HCT116 (cell line): Measurements from ENCODE around the gene SPRED2. TPM values are rescaled to one million over a fixed set of nuclear protein-coding genes. Genes with fewer than 3 reads are reported as not detected.

ENCODE experiments used
- ATAC-seq: fragments of 200-7000 bp; cut with Tn5 transposase; 2 replicates; pipeline ENCODE4 v1.9.1; 2020; ENCODE audit warnings: mild to moderate bottlenecking, moderate library complexity
- BruUV-seq: library from RNA; stranded (reverse); fragments of 400-500 nt; replicated peaks from 2 replicates; lab custom pipeline; 2021; lab: Mats Ljungman, UMichigan
- CTCF ChIA-PET: fragments of 300-600 bp; sonication (Branson Sonifier 250); formaldehyde crosslinking; loops from one replicate; lab custom pipeline; 2021; ENCODE audit warnings: antibody characterized with exemption; lab: Charles Lee
- POLR2A ChIA-PET: fragments of 300-600, 350-600 bp; sonication (Branson Sonifier 250); formaldehyde crosslinking; loops from one replicate; lab custom pipeline; 2021; ENCODE audit warnings: antibody characterized with exemption; lab: Charles Lee
- RAD21 ChIA-PET, 2 experiments: fragments of 300-600 bp; sonication (Branson Sonifier 250); formaldehyde crosslinking; loops; one replicate each; lab custom pipeline; 2023; ENCODE audit warnings: low total read pairs in 2 of 2; ENCODE audit not compliant: uncharacterized antibody in 2 of 2, unreplicated experiment in 2 of 2, low non-redundant PET in 1 of 2; lab: Charles Lee
- DNase-seq: peaks from one replicate; pipeline ENCODE4 v3.0.0-alpha.2; 2010; ENCODE audit warnings: low read depth, low spot score
- H2AFZ ChIP-seq: fragments of 200-600 bp; shearing (Covaris generic), sonication (generic); 2 replicates; pipeline ENCODE4 v1.6.1; 2017; ENCODE audit warnings: low read depth, mixed run types, mixed read lengths, antibody characterized with exemption, low read length; ENCODE audit not compliant: poor library complexity, severe bottlenecking
- H3K27ac ChIP-seq: 2 replicates; pipeline ENCODE4 v1.5.1; 2012; ENCODE audit warnings: low read depth, low read length
- H3K27me3 ChIP-seq: fragments of 200-600 bp; sonication (generic); 2 replicates; pipeline ENCODE4 v1.6.1; 2016; ENCODE audit warnings: mixed run types, low read length, mixed read lengths; ENCODE audit not compliant: insufficient read depth
- H3K36me3 ChIP-seq, 2 experiments: fragments of 200-500 bp in 1 of 2; fragments of 200-600 bp in 1 of 2; sonication (Bioruptor generic) in 1 of 2; sonication (generic) in 1 of 2; 2 replicates each; pipeline versions ENCODE4 v1.5.1 to v1.6.1; 2014 to 2016; ENCODE audit warnings: low read length in 2 of 2, inconsistent platforms in 1 of 2, mixed read lengths in 1 of 2, mixed run types in 1 of 2; ENCODE audit not compliant: insufficient read depth in 2 of 2, control insufficient read depth in 1 of 2
- H3K4me1 ChIP-seq, 2 experiments: fragments of 200-600 bp in 1 of 2; sonication (generic) in 1 of 2; 2 replicates each; pipeline versions ENCODE4 v1.5.1 to v1.6.1; 2012 to 2017; ENCODE audit warnings: low read length in 2 of 2, inconsistent platforms in 1 of 2, mild to moderate bottlenecking in 1 of 2, mixed read lengths in 1 of 2, mixed run types in 1 of 2, moderate library complexity in 1 of 2; ENCODE audit not compliant: insufficient read depth in 2 of 2, control insufficient read depth in 1 of 2
- H3K4me2 ChIP-seq: fragments of 200-600 bp; sonication (generic); 2 replicates; pipeline ENCODE4 v1.6.1; 2017; ENCODE audit warnings: mixed run types, low read length, mixed read lengths
- H3K4me3 ChIP-seq, 2 experiments: fragments of 200-600 bp in 1 of 2; sonication (generic) in 1 of 2; replicated peaks in 1 of 2; 2 replicates each; pipeline ENCODE4 v1.5.1; 2011 to 2016; ENCODE audit warnings: low read length in 2 of 2, control low read depth in 1 of 2, low read depth in 1 of 2, mild to moderate bottlenecking in 1 of 2, mixed read lengths in 1 of 2, mixed run types in 1 of 2
- H3K79me2 ChIP-seq: fragments of 200-600 bp; sonication (generic); 2 replicates; pipeline ENCODE4 v1.6.1; 2017; ENCODE audit warnings: mild to moderate bottlenecking, mixed run types, low read length, moderate library complexity, mixed read lengths; ENCODE audit not compliant: insufficient read depth
- H3K9ac ChIP-seq: fragments of 200-600 bp; sonication (generic); 2 replicates; pipeline ENCODE4 v1.6.1; 2016; ENCODE audit warnings: low read length, mixed read lengths
- H3K9me2 ChIP-seq: fragments of 200-600 bp; sonication (generic), shearing (Covaris generic); 2 replicates; pipeline ENCODE4 v1.6.1; 2017; ENCODE audit warnings: mixed run types, mild to moderate bottlenecking, moderate library complexity; ENCODE audit not compliant: insufficient read depth
- H3K9me3 ChIP-seq, 2 experiments: fragments of 200-500 bp in 1 of 2; fragments of 200-600 bp in 1 of 2; sonication (Bioruptor generic) in 1 of 2; sonication (generic) in 1 of 2; 2 replicates each; pipeline ENCODE4 v1.6.1; 2014 to 2017; ENCODE audit warnings: low read length in 2 of 2, mixed read lengths in 2 of 2, inconsistent platforms in 1 of 2, low read depth in 1 of 2, mild to moderate bottlenecking in 1 of 2, mixed run types in 1 of 2, moderate library complexity in 1 of 2; ENCODE audit not compliant: control insufficient read depth in 1 of 2, insufficient read depth in 1 of 2
- H4K20me1 ChIP-seq: fragments of 200-600 bp; sonication (generic), shearing (Covaris generic); 2 replicates; pipeline ENCODE4 v1.6.1; 2017; ENCODE audit warnings: mixed run types, mild to moderate bottlenecking, moderate library complexity; ENCODE audit not compliant: insufficient read depth
- CEBPB ChIP-seq: IDR thresholded peaks from 2 replicates; pipeline ENCODE4 v1.6.1; 2012; ENCODE audit warnings: low read depth
- EGR1 ChIP-seq: IDR thresholded peaks from 2 replicates; pipeline ENCODE4 v1.6.1; 2012; ENCODE audit warnings: low read depth
- EZH2 ChIP-seq: fragments of 200-600 bp; sonication (generic); IDR thresholded peaks from 2 replicates; pipeline ENCODE4 v1.6.1; 2017; ENCODE audit warnings: antibody characterized with exemption, mixed run types
- EZH2phosphoT487 ChIP-seq: fragments of 200-600 bp; IDR thresholded peaks from 2 replicates; pipeline ENCODE4 v1.6.1; 2018; ENCODE audit warnings: antibody characterized with exemption, borderline replicate concordance
- FOSL1 ChIP-seq: IDR thresholded peaks from 2 replicates; pipeline ENCODE4 v1.6.1; 2012; ENCODE audit warnings: low read depth
- JUND ChIP-seq: IDR thresholded peaks from 2 replicates; pipeline ENCODE4 v1.6.1; 2012
- MAX ChIP-seq: IDR thresholded peaks from 2 replicates; pipeline ENCODE4 v1.6.1; 2012
- POLR2A ChIP-seq: IDR thresholded peaks from 2 replicates; pipeline ENCODE4 v1.7.0; 2011; ENCODE audit warnings: borderline replicate concordance; ENCODE audit not compliant: insufficient read depth, insufficient read length; ENCODE audit errors: extremely low read depth
- POLR2AphosphoS5 ChIP-seq: IDR thresholded peaks from 2 replicates; pipeline ENCODE4 v1.6.1; 2011; ENCODE audit warnings: mild to moderate bottlenecking, low read depth, low read length, moderate library complexity
- RAD21 ChIP-seq: IDR thresholded peaks from 2 replicates; pipeline ENCODE4 v1.6.1; 2012; ENCODE audit warnings: low read depth, mild to moderate bottlenecking
- REST ChIP-seq: IDR thresholded peaks from 2 replicates; pipeline ENCODE4 v1.6.1; 2012; ENCODE audit warnings: low read depth
- SIN3A ChIP-seq: IDR thresholded peaks from 2 replicates; pipeline ENCODE4 v1.6.1; 2012; ENCODE audit warnings: low read depth
- SRF ChIP-seq: IDR thresholded peaks from 2 replicates; pipeline ENCODE4 v1.6.1; 2012; ENCODE audit warnings: low read depth
- YY1 ChIP-seq: IDR thresholded peaks from 2 replicates; pipeline ENCODE4 v1.6.1; 2011; ENCODE audit warnings: low read length, low read depth, moderate library complexity, mild to moderate bottlenecking; ENCODE audit not compliant: insufficient replicate concordance; ENCODE audit errors: extremely low read depth
- ZBTB33 ChIP-seq: IDR thresholded peaks from 2 replicates; pipeline ENCODE4 v1.6.1; 2011; ENCODE audit warnings: mild to moderate bottlenecking, low read length, moderate library complexity; ENCODE audit not compliant: insufficient replicate concordance; ENCODE audit errors: extremely low read depth
- ZFX ChIP-seq: fragments of 450-650 bp; IDR thresholded peaks from 2 replicates; pipeline ENCODE4 v1.6.1; 2017
- intact Hi-C: fragments of 100-400 bp; cut with micrococcal nuclease; formaldehyde crosslinking; loops from 2 replicates; pipeline ENCODE4 v1.10.0; 2022
- total RNA-seq: library from RNA; stranded (reverse); gene quantifications from one replicate; pipeline ENCODE4 v1.2.1, GENCODE V29; 2021; ENCODE audit not compliant: unreplicated experiment

Gene SPRED2
- total RNA-seq, 1 experiment from 2014 or later: 62.6 TPM

- no TSS peak for BruUV-seq
- Histone ChIP-seq H3K9me2 (no peaks in the 10 kb centered on the region), H3K4me1 (peaks cover 3 to 4% of the 10 kb centered on the region in 2 experiments; a peak in 2 of 4 replicates), H3K27me3 (no peaks in the 10 kb centered on the region), H3K4me3 (no peak overlapping the region), H2AFZ (no peak overlapping the region), H3K4me2 (no peak overlapping the region), H4K20me1 (no peaks in the 10 kb centered on the region), H3K27ac (no peak overlapping the region), H3K9me3 (no peaks in the 10 kb centered on the region), H3K79me2 (no peaks in the 10 kb centered on the region), H3K36me3 (no peaks in the 10 kb centered on the region), H3K9ac (no peak overlapping the region)
- DNase-seq (no peak), ATAC-seq (no peak)
- intact Hi-C loops: no loop called here
- TF ChIP-seq ZFX (no peak), POLR2A (no peak), JUND (no peak), YY1 (no peak), ZBTB33 (no peak), REST (no peak), EZH2phosphoT487 (no peak), SIN3A (no peak), MAX (no peak), RAD21 (no peak), EGR1 (no peak), CEBPB (no peak), EZH2 (no peak), FOSL1 (no peak), SRF (no peak), POLR2AphosphoS5 (no peak)
- CTCF ChIA-PET: no interaction called here
- POLR2A ChIA-PET: no interaction called here
- RAD21 ChIA-PET: no interaction called here
Observed at GRCh38 chr2:65442420-65443020, 10.1 kb upstream of the SPRED2 start.
